CD4-positive, alpha-beta T cell treated with Interferon gamma for 1 hour (primary cell): ENCODE data around the gene RSPH3.

Experiments used
- DNase-seq: peaks from one replicate; pipeline ENCODE4 v3.0.0-alpha.2; 2020

Gene RSPH3

DNA sequence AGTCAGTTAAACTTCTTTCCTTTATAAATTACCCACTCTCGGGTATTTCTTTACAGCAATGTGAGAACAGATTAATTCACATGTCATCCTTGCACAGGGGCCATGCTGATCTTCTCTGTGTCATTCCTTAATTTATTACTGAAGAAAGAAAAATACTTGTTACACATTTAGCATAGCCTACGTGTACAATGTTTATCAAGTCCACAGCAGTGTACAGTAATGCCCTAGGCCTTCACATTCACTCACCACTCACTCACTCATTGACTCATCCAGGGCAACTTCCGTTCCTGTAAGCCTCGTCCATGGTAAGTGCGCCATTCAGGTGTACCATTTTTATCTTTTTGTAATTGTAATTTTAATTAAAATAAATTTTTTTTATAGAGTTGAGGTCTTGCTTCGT lies 73.6 kb downstream of the RSPH3 start:
- DNase-seq = no peak

DNA sequence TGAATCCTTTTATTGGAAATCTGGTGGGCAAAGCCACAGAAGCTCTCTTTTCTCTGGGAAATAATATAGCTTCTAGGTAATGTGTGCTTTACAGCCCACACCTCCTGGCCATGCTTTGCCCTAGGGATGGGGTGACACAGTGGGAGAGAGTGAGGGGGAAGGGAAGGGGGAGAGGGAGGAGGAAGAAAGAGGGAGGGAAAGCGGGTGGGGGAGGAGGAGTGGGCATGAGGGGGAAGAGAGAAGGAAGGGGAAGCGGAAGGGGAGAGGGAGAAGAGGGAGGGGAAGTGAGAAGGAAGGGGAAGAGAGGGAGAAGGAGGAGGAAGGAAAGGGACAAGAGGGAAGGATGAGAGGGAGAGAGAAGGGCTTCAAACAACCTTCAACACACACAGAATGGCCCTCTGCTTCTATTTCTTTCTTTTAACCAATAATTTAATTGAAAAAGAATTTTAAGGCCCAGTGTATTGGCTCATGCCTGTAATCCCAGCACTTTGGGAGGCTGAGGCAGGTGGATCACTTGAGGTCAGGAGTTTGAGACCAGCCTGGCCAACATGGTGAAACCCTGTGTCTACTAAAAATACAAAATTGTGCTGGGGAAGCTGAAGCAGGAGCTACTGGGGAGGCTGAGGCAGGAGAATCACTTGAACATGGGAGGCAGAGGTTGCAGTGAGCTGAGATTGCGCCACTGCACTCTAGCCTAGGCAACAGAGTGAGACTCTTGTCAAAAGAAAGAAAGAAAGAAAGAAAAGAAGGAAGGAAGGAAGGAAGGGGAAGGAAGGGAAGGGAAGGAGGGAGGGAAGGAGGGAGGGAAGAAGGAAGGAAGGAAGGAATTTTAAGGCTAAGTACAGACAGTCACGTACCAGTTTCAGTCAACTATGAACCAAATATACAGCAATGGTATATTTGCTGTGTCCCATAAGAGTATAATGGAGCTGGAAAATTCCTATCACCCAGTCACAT lies 75.2 kb downstream of the RSPH3 start:
- no peak for DNase-seq

DNA sequence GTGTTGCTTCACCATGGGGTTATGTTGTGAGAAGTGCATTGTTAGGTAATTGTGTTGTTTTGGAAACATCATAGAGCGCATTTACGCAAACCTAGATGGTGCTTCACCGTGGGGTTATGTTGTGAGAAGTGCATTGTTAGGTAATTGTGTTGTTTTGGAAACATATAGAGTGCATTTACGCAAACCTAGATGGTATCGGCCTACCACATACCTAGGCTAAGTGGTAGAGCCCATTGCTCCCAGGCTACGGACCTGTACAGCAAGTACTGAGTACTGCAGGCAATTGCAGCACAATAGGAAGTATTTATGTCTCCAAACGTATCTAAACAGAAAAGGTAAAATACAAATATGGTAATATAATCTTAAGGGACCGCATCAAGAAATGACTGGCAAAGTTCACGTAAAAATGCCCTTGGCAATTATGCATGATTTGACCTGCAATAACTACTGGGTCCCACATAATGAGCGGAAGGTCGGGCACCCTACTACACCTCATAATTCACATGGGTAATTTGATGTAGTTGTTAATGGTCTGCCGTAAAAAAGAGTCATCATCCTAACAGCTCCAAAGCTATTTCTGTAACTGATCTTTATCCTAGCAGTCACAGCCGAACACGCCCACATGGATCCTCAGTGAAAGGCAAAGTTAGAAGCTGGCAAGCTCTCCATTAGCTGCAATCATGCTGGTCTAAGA lies 76.0 kb downstream of the RSPH3 start:
- DNase-seq = no peak
